Skin of body (tissue), 2 donors: ENCODE results near the gene ZNF428. TPM values are rescaled to one million over a fixed set of nuclear protein-coding genes. Genes with fewer than 3 reads are reported as not detected.
"Not testable (repeated sequence)": the region's sequence is repeated elsewhere in the genome, so short reads cannot be mapped to it uniquely, and the experiment has no call there.

Experiments
- DNase-seq: peaks from one replicate; lab custom pipeline; 2025; lab: John Stamatoyannopoulos, UW
- total RNA-seq: library from RNA; depleted of rRNA; stranded (reverse); fragments of >200 nt; gene quantifications from one replicate; pipeline ENCODE4 v1.2.3, GENCODE V29; 2014

Gene ZNF428
- total RNA-seq, 1 donor from 2014 or later: 28.4 TPM

DNA sequence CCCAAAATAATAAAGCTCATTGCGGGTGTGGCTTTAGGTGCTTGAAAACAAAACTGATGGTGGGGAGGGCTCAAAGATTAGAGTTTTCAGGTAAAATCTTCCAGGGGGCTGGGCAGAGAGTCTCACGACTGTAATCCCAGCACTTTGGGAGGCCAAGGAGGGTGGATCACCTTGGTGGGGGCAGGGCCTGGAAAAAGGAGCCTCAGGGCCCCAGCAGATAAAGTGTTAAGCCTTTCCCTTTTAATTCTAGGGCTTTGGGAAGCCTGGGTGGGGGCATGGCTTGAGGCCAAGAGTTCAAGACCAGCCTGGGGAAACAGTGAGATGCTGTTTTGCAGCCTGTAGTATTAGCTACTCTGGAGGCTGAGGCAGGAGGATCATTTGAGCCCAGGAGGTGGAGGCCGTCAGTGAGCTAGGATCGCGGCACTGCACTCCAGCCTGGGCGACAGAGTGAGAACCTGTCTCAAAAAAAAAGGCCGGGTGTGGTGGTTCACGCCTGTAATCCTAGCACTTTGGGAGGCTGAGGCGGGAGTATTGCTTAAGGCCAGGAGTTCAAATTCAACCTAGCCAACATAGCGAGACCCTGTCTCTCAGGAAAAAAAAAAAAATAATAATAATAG is 25.2 kb downstream of the ZNF428 start:
- DNase-seq: no peak

DNA sequence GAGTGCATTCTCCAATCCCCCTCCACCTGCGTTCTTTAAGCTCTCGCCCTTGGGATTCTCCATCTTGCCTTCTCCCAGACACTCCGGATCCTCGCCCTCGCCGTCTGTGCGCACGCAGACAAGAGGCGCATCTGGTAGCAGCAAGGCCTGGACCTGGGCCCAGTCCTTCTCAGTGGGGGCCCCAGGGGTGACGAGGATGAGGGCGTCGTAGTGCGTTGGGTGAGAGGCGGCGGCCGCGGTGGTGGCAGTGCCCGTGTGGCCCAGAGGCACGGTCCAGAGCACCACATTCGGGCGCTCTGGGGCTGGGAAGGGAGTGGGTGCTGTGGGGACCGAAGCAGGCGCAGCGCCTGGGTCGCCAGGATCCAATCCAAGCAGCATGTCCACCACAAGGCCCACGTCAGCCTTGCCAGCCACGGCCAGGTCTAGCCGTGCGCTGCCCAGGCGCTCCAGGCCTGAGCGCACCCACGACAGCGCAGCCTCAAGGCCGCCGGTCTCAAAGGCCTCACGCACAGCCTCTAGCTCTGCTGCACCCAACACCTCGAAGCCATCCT is 26.6 kb downstream of the ZNF428 start:
- no peak for DNase-seq

DNA sequence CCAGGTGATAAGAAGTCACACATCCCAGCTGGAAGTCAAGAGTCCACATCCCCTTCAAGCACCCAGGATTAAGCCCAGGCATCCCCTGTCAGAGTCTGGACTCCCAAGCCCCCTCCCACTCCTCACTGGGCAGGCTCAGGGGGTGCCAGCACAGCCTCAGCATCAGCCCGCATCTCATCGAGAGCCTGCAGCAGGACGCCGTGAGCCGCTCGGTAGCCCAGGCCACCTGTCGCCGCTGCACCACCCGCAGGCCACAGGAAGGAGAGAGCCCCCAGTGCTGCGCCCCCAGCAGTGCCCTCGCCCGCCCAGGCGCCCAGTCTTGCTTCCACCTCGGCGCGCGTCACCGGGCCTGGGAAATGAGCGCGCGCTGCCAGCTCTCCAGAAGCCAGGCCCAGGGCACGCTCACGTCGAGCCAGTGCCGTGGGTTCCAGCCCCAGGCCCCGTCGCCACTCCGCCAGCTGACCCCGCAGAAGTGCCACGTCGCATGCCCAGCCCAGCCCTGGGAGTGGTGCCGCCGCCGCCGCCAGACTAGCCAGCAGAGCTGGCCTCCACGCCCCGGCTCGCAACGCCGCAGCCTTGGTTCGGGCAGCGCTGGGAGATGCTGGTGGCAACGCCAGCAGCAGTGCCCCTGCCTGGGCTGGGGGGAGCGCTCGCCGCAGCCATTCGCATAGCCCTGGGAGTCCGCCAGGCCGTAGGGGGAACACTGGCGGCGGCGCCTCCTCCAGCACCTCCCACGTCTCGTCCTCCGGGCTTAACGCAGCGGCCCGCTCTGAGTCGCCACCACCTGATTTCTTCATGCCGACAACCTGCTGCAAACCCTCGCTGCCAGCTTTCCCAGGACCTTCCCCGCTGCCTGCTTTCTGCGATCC is 27.3 kb downstream of the ZNF428 start:
- no peak for DNase-seq

DNA sequence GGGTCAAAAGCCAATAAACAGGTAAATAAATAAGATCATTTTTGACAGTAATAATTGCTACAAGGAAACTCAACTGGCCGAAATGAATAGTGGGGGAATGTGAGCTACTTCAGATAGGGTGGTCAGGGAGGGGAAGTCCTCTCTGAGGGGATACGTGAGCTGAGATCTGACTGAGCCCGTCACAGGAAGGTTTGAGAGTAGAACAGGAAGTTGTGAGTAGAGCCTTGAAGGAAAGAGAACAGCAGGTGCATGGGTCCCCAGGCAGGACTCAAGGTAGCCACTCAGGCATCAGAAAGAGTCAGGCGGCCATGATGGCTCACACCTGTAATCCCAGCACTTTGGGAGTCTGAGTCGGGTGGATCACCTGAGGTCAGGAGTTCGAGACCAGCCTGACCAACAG is 29.8 kb downstream of the ZNF428 start:
- DNase-seq: no peak

DNA sequence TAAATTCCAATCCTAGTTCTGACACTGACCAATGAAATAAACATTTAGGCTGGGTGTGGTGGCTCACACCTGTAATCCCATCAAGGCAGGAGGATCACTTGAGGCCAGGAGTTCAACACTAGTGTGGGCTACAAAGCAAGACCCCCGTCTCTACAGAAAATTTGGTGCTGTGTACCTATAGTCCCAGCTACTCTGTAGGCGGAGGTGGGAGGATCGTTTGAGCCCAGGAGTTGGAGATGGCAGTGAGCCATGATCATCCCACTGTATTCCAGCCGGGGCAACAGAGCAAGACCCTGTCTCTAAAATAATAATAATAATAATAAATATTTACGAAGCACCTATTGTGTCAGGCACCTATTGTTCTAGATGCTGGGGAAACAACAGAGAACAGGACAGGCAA is 30.2 kb downstream of the ZNF428 start:
- no peak for DNase-seq

DNA sequence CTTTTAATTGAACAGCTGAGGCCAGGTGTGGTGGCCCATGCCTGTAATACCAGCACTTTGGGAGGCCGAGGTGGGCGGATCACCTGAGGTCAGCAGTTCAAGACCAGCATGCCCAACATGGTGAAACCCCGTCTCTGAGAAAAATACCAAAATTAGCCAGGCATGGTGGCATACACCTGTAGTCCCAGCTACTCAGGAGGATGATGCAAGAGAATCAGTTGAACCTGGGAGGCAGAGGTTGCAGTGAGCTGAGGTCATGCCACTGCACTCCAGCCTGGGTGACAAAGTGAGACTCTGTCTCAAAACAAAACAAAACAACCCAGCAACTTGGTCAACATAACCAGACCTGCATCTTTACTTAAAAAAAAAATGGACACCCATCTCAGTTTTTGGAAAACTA is 32.4 kb downstream of the ZNF428 start:
- DNase-seq: not testable (repeated sequence)

DNA sequence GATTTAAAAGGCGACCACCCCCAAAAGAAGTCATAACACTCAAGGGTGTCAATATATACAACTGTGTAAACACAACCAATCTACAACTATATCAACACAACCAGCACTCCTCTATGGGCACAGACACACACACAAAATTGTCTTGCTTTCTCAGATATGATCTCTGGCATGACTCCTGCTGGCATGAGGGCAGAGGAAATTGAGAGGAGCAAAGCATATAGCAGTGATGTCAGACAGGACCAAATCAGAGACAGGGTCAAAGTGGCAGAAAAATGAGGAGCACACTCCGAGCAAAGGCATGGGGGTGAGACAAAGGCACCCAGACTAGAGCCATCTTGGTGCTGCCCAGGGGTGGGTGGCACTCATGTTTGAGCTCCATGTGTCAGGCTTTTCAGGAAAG is 33.1 kb downstream of the ZNF428 start:
- no peak for DNase-seq

DNA sequence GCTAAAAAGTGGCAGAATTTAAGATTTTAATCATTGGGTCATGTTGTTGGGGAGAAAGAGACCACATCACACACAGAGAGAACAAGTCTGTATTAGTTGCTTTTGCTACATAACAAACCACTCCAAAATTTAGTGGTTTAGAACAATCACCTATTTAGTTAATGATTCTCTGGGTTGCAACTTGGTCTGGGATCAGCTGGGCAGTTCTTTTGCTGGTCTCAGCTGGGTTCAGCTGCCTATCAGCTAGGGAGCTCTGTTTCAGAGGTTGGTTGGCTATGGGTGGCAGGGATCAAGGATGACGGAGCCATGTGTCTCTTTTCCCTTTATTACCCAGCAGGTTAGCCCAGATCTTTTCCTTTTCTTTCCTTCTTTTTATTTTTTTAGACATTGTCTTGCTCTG is 34.9 kb downstream of the ZNF428 start:
- no peak for DNase-seq

DNA sequence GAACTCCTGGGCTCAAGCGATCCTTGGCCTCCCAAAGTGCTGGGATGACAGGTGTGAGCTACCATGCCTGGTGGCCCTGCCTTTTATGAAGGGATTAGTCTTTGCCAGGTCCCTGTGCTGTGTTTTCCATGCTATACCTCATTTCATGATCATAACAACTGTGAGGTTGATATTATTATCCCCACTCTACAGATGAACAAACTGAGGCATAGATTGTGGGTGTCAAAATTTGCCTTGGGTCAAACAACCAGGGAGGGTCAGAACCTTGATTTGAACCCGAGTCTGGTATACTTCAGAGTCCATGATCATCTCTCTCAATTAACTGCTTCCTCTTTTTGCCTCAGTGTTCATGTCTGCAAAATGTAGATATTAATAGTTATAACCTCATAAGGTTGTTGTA is 36.9 kb downstream of the ZNF428 start:
- no peak for DNase-seq

DNA sequence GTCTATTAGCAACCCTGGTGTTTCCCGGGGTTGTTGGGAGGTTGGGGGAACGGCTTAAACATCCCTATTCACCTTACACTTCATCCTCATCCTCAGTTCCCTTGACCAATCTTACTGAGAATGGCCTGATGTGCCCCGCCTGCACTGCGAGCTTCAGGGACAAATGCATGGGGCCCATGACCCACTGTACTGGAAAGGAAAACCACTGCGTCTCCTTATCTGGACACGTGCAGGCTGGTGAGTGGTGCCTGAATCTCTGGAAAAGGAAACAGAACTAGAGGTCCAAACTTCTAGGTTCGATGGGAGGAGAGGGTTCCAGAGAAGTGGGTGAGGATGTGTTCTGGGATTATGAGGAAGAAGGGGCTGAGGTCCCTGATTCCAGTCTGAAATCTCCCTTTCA is 38.0 kb downstream of the ZNF428 start:
- no peak for DNase-seq

DNA sequence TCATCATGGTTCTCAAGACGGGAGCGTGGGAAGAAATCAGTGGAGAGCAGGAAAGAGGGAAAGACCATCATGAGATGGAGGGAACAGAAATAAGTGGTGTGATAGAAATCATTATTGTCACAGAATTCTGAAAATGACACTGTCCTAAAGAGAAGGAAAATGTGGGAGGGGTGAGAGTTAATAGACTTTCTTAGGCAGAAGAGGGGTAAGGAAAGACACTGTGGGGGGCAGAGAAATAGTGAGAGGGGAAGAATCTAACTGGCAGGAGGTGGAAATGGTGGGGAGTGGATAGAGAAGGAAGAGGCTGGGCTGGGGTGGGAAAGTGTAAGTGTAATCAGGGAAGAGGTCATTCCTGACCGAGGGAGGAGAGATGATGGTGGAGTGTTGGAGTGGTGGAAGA is 40.6 kb downstream of the ZNF428 start:
- no peak for DNase-seq

DNA sequence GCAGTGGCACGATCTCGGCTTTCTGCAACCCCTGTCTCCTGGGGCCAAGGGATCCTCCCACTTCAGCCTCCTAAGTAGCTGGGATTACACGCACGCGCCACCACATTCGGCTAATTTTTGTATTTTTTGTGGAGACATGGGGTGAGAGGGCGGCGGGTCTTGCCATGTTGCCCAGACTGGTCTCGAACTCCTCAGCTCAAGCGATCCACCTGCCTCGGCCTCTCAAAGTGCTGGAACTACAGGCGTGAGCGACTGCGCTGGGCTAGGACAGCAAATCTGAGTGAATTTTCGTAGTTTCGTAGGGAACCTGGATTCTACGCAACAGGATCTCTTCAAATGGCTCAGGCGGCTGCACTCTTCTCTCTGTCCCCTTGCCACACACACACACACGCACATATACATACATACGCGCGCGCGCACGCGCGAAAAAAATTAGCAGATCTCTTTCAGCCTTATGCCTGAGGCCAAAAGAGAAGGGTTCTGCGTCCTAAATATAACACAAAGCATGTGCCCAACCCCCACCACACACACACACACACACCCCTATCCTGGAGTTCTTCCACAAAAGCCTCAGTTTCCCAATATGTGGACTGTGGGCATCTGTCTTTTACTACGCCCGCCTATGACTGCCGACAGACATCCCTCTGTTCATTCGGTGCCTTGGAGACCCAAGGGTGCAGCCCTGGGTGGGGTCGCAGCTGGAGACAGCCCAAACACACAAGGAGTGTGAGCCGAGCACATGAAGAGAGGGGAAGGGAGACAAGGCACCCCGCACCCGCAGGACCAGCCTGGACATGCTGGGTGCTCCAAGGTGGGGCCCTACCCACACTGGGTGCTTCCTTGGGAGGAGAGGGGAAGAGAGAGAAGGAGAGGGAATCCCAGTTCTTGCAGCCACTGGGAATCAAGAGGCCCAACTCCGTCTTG is 43.2 kb downstream of the ZNF428 start:
- DNase-seq: no peak

DNA sequence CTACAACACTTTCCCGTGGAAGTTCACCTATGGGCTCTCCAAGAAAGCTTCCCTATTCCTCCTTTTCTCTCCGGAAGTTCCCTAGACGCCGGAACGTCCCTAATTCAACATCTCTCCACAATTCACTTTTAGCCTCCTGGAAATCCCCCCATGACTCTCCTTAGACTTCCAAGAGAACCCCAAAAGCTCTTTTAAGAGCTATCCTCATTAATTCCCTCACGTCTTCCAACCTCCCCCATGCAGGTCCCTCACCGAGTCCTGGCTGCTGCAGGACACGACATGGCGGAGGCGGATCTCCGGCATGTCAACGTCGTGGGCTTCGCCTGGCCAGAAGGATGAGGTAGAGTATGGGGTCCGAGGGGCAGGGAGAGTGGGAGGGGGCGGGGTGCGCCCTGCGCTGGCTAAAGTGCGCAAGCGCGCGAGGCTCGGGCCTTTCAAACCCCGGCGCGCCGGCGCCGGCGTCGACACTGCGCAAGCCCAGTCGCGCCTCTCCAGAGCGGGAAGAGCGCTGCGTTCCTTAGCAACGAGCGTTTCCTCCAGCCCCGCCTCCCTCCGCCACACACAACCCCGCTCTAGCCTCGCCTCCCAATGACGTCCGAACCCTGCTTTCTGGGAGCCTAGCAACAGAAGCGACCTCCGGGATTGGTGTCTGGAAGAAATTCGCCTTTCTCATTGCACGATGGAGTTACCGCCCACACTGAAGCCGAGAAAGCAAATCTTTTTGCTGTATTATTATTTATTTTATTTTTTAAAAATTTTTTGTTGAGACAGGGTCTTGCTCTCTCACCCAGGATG is 44.1 kb downstream of the ZNF428 start, which contains the start of the genes PINLYP and XRCC1:
TSS of gene PINLYP (plus strand) at position 646 of the 795 bp plus-strand sequence. CDS start 1,391 bp downstream, outside the sequence.
TSS of gene XRCC1 (minus strand) at position 372 of the 795 bp plus-strand sequence. CDS start at position 303, 69 bp downstream.
- peak; percentile 99 for DNase-seq

DNA sequence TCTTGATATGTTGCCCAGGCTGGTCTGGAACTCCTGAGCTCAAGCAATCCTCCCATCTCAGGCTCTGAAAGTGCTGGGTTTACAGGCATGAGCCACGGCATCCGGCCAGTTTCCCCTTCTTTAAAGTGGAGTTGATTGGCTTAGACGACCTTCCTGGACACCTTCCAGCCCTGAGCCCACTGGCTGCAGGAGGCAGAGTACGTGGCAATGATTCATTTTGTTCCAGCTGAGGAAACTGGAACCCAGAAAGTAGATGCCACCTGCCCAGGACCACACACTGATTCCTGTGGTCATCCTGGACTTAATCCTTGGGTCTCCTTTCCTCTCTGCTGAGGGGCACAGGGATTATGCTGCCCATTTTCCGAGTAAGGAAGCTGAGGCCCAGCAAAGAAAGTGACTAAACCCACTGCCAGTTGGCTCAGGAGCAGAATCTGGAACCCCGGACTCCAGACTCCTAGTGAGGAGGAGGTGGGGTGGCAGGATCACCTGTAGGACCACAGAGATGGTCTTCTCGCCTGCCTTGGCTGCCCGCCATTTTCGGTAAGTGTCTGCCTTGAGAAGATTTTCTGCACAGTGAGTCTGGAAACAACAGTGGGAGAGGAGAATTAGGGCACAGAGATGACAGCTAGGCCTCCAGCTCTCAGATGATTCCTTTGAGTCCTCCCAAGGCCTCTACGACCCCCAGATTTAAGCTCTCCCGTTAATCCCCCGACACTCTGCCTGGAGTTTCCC is 44.8 kb downstream of the ZNF428 start:
- DNase-seq: no peak

DNA sequence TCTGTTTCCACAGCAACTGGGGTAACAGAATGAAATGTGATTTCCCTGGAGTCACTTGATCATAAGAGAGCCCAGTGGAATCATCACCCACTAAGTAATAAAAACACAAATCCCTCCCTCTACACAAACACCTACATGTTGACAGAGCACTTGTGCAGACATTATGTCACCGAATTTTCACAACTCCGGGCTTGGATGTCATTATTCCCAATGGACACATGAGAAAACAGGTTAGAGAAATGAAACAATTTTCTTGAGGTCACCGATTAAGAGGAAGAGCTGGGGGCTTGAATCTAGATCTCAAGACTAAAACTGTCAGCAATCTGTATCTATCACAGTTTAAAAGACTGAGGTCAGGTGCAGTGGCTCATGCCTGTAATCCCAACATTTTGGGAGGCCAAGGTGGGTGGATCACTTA is 47.2 kb downstream of the ZNF428 start:
- no peak for DNase-seq

DNA sequence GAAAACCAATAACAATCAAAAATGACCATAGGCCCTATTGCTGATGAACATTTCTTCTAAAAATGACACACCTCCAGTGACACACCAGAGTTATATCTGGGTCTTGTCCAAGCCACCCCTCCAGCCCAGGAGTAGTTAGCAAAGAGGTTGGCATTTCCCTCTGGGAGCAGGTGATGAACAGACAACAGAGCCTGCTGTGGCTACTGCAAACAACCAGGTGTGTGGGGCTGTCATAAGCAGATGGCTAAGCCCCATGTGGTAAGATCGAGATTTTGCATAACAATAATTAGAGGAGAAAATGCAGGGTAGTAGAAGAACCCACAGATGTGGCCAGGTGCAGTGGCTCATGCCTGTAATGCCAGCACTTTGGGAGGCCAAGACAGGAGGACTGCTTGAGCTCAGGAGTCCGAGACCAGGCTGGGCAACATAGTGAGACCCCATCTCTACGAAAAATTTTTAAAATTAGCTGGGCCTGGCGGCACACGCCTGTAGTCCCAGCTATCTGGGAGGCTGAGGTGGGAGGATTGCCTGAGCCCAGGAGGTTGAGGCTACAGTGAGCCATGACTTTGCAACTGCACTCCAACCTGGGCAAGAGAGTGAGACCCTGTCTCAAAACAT is 49.1 kb downstream of the ZNF428 start:
- no peak for DNase-seq

DNA sequence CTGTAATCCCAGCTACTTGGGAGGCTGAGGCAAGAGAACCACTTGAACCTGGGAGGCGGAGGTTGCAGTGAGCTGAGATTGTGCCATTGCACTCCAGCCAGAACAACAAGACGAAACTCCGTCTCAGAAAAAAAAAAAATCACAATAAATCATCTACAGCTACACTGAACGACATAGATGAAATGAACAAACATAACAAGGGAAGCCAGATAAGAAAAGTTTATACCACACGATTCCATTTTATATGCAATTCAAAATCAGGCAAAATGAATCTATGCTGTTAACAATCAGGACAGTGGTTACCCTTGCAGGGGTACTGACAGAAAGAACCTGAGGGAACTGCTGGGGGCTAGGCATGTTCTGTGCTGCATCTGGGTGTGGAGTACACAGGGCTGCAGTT is 49.8 kb downstream of the ZNF428 start:
- DNase-seq: no peak

DNA sequence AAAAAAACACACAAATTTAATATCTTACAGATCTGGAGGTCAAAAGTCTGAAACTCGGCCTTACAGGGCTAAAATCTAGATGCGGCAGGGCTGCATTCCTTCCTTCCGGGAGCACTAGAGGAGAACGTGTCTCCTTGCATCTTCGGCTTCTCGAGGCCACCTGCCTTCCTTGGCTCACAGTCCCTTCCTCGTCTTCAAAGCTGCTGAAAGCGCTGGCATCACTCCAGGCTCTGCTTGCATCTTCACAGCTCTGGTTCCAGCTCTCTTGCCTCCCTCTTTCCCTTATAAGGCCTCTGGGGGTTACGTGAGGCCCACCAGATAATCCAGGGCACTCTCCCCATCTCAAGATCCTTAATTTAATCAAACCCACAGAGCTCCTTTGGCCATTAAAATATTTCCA is 54.6 kb downstream of the ZNF428 start:
- no peak for DNase-seq

DNA sequence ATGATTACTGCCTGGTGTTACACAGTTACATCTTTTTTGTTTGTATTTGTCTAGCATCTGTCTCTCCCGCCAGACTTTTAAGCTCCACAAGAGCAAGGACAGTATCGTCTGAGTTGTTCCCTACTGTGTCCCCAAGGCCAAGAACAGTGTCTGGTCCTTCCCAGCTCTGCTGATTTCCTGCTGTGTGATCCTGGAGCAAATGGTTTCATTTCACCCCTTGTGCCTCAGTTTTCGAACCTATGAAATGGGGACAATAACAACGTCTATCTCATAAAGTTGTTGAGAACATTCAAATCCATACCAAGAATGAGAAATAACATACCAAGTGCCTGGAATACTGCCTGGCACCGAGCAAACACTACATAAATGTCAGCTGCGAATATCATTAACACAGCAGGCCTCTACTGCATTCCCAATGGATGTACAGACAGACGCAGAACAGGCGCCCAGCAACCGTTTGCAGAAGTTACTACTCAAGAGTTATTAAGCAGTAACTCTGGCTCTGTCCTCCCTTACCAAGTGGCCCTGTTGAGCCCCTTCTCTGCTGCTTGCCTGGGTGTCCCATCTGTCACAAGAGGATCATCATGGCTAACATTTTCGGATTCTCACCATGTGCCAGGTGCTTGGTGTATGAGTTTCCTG is 55.5 kb downstream of the ZNF428 start:
- DNase-seq: no peak
